HG03095 (cell line): ENCODE results near the gene TCF12.

ENCODE experiments used
- ATAC-seq: cut with Tn5 transposase; IDR thresholded peaks from one replicate; pipeline ENCODE4 v1.9.1; 2021; ENCODE audit warnings: moderate library complexity; ENCODE audit not compliant: unreplicated experiment

Gene TCF12

DNA sequence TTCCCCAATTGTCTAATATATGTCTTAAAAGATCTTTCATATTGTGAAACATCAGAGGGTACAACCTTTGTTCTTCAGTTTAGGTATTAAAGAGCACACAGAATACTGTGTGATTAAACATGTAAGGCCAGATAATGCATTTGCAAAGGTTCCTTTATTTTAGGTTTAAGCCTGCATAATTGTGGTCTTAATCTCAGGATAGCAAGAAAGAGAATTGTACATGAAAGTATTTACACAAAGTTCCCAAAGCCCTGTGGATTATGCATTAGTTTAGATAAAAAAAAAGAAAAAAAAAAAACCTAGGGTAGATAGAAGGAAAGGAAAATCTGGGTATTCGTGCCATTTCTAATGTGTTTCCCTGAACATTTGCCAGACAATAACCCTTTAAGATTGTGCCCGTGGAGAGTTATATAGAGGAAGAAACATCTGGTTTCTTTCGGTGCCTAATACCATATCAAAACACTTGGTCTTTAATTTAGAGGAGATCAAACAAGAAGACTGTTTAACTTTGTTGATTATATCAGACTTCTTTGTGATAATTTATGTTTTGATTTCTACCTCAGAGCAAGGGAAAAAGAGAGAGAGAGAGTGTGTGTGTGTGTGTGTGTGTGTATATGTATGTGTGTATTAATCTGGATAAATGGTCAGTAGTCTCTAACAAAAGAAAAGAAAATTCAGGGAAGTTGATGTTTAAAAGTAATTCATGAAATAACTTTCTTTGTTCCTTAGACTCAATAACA, 318.3 kb downstream of the TCF12 start:
- ATAC-seq: no peak

DNA sequence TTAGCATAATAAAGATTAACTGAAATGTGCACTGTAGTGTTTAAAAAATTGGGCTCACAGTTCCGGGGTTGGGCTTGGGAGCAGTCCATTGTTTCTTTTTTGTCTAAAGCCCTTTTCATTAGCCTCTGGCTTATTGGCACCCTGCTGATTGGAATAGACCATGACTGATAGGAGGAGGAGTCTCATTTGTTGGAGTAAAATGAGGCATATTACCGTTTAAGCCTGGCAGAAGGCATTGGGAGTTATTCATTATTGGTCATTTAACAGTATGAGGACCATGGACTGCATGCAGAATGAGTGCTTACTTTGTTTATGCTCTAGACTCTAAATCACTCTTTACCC, 318.8 kb downstream of the TCF12 start:
- ATAC-seq: no peak

DNA sequence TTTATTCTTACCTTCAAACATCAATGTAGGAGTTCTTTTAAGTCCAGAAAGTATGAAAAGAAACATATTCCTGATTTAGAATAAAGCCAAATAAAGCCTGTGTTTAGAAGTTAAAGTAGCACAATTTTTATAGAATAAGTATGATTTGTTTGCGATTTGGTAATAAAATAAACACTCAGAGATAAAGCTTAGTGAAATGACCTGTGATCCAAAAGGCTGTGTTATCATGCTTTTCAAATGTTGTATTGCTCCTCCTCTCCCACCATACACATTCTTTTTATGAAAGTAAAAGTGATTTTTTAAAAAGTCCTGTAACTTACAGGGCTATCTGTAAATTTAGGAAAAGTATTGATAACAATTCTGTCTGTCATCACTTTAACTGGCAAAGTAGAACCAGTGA, 319.2 kb downstream of the TCF12 start:
- no peak for ATAC-seq

DNA sequence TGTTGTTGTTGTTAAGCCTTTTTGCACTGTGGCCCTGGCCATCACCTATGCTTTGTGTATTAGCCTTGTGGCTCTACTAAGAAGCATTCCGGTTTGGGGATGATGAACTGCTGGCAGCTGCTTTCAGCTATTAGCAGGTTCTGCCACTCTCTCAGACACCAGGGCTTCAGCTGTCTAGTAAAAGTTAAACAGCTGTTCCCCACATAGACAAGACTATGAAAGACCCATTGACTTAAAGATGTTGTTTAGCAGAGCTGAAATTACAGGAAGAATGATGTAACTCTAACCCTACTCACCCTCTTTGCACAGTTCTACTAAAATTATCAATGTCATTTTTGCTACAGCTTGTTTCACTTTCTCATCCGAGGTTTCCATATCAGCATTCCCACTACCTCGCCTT, 326.7 kb downstream of the TCF12 start:
- no peak for ATAC-seq

DNA sequence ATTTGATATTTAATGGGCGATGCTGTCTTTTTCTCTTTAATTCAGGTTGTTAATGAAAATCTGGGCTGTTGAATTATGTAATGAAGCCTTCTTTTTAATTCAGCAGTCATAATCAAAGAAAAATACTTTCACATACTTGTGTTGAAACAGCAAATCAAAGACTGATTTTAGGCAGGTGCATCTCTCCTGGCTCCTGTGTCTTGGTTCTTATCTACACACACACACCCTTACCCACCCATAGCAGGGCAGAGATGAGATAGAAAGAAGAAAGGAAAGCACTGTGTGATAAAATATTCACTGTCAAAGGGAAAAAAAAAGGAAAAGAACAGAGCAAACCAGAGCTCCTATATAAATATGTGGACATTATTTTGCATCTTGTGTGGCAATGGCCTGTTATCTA, 327.3 kb downstream of the TCF12 start:
- ATAC-seq: no peak

DNA sequence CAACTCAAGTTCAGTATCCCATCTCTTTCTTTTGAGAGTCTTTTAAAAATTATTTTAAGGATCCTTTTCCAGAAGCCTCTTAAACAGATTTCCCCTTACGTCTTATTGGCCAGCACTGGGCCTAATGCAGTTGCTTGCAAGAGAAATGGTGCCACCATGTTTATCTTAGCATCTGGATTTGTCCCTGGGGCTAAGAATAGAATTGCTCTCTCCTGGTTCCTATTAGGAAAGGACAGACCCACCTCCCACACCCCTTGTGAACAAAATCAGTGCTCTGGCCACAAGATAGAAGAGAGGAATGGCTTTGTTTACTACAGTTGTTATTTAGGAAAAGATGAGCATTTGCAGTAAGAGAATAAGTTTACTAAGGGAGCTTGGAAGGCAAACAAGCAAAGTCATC, 329.6 kb downstream of the TCF12 start:
- no peak for ATAC-seq

DNA sequence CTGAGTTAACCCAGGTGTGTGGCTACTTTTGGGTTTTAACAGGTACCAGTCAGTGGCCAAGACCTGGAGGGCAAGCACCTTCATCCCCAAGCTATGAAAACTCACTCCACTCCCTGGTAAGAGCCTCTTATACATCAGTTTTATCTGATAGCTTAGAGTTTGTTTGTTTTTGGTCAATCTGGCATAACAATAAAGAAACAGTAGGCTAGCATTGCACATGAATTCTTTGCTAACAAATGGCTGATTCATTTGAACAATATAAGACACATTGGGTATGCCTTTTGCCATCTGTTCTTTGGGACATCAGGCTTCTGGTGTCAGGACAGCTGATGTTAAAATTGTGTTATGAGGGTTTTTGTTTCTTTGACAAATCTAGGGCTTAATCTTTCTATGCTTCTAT, 332.9 kb downstream of the TCF12 start:
- ATAC-seq: no peak

DNA sequence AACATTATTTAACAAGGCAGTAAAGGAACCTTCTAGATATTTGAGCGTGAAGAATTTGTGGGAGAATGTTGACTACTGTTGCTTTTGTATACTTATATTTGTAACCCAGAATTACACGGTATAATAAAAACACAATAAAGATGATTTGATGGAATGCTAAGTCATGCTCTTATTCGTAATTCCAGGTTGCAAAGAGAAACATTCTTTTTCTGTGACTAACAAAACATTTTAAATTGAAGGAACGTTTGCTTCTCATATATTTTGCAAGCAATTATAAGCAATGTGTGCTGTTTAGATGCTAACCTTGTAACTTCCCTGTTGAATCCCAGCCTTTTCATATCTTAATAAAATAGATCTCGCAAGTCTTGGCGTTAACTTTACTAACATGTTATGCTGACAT, 333.5 kb downstream of the TCF12 start:
- no peak for ATAC-seq

DNA sequence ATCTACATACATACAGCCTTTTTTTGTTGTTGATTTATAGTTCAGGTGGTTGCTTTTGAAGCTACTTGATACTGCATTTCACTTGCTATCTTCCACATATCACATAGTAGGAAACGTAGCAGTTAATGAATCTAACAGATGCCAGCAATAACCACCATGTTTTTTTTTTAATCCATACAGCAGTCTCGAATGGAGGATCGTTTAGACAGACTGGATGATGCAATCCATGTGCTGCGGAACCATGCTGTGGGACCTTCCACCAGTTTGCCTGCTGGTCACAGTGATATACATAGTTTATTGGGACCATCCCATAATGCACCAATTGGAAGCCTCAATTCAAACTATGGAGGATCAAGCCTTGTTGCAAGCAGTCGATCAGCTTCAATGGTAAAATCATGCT, 334.6 kb downstream of the TCF12 start:
- no peak for ATAC-seq

DNA sequence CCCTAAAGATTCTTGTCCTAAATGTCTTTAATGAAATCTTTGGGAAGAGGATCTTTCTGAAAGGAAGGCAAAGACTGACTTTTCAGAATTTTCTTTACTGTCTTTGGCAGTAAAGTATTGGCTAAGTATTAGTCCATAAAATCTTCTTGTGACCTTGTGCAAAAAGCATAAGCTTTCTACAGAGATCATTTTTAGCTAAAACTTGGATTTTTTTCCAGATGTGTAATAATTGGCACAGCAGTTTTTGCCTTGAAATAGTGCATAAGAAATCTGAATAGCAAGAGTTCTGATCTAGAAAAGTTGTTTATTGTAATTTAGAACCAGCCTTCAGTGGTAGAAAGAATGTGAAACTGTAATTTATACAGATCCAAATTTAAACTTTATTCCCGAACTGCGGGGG, 335.1 kb downstream of the TCF12 start:
- ATAC-seq: no peak

DNA sequence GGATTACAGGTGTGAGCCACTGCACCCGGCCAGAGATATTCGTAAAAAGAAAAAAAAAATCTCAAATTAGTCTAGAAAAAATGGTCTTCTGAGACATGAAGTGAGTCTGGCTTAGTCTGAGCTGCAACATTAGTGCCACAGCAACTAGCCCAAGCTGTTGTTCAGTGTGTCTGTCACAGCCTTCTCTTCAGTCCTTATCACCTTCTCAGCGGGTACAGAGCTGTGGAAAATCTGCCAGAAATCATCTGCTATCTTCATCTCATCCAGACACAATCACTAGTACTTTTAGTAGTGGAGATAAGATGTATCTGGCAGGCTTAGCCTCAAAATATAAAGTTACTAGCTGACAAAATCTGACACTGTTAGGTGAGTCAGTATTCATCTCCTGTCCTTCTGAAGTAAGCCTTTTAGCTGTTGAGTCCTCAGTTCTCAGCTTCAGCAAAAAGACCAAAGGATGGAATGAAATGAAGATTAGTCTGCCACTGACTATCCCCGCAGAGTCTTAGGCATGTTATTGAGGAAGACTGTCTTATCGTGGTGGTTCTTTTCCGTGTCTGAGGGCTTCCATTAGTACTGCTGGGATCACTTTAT, 337.4 kb downstream of the TCF12 start:
- no peak for ATAC-seq

DNA sequence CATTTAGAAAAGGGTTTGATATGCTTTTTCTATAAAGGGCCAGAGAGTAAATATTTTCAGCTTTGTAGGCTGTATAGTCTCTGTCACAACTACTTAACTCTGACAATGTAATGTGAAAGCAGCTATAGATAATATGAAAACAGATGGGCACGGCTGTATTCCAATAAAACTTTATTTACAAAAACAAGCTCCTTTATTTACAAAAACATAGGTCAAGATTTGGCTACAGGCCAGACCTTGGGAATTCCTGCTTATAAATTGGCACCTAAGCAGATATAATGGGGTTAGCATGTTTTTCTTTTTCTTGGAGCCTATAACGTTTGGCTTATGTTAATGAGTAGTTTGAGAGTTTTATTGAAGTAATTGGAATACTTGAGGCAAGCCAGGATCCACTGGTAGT, 338.5 kb downstream of the TCF12 start:
- no peak for ATAC-seq

DNA sequence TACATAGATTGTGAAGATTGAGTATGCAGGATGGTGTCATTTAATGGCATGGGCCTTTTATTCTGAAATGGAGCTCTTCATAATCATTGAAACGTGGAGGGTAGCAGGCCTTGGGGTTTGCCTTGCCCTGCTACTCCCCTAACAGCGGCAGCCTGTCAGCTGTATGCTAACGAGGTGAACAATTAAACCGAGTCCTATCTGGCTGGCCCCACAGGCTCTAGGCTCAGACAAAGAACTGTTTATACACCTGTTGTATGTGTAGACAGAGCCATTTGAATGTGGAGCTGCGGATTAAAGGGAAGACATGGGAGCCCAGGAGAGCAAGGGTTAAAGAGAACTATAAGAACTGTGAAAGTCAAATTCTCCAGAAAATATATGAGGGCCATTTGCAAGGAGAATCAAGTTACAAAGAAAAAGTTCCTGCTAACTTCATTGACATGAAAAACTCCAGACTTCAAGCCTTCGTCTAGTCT, 341.2 kb downstream of the TCF12 start:
- no peak for ATAC-seq

DNA sequence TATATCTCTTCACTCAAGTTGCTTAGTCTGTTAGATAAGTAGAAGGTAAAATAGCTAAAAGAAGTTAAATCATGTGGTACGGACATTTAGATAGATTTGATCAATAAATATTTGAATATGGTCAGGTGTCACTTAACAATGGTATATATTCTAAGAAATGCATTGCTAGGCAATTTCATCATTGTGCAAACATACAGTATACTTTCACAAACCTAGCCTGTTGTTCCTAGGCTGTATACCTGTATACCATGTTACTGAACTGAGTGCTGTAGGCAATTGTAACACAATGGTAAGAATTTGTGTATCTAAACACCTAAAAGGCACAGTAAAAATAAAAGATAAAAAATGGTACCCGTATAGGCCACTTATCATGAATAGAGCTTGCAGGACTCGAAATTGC, 345.1 kb downstream of the TCF12 start:
- no peak for ATAC-seq

DNA sequence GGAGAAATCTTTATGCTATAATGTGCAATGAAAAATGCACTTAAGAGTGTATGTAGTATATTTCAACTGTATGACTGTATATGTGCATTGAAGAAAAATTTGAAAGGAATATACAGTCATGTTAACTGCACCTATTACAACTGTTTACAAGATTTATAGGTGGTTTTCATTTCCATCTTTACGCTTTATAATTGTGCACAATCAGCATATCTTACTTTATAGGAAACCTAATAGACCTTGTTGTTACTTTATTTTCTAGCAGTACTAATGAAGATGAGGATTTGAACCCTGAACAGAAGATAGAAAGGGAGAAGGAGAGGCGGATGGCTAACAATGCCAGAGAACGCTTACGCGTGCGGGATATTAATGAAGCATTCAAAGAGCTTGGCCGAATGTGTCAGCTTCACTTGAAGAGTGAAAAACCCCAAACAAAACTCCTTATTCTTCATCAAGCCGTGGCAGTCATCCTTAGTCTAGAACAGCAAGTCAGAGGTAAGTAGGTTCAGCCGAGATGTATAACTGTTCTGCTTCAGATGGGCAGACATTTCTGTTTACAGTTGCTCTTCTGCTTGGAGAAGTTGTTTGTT, 354.4 kb downstream of the TCF12 start:
- ATAC-seq: no peak

DNA sequence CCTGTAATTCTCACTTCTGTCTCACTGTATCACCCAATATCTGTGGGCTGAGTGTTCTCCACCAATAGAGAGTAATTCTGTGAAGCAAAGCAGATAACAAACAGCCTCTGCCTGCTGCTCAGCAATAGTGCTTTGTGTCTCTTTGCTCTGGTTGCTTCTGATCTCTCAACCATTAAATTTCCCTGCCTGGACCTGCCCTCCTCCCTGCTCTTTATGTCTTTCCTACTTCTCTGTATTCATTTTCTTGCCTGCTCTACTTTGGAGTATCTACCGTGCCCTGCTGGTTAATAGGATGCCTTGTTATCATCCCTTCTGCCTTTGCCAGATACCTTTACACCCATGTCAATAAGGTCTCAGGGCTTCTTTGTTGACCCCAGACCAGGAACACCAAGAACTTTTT, 355.0 kb downstream of the TCF12 start:
- no peak for ATAC-seq

DNA sequence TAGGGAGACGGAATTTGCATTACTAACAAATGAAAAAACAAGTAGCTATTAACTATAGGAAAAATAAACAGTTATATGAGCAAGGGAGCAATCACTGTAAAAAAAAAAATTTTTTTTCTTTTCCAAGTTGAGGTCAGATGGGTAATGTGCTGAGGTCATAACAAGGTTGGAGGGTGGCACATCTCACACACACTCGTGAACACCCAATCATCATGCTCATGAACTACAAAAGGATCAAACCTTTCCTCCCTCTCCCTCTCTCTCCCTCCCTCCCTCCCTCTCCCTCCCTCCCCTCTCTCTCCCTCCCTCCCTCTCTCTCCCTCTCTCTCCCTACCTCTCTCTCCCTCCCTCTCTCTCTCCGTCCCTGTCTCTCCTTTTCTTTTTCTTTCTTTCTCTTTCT, 360.0 kb downstream of the TCF12 start:
- no peak for ATAC-seq

DNA sequence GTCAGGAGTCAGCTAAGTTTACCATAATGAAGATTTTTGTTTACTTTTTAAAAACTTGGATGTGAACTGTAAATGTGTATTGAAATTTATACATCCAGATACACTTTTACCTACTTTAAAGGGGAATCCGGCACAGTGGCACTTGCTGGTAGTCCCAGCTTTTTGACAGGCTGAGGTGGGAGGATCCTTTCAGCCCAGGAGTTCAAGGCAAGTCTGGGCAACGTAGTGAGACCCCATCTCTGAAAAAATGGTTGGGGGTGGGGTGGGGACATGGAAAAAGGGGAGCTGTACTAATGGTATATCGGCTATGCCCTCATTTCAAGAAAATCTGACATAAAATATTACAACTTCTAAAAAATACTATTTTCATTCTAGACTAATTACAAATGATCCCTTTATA, 362.0 kb downstream of the TCF12 start:
- ATAC-seq: no peak

DNA sequence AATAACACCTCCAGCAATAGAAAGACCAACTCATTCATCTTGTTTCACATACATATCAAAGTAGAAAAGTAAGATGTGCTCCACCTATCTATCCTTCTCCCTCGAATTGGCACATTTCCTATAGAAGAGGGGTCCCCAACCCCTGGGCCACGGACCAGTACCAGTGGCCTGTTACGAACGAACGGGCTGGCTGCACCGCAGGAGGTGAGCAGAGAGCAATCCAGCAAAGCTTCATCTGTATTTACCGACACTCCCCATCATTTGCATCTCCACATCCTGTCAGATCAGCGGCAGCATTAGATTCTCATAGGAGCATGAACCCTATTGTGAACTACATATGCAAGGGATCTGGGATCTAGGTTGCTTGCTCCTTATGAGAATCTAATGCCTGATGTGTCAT, 362.9 kb downstream of the TCF12 start:
- ATAC-seq: peak; percentile 53

DNA sequence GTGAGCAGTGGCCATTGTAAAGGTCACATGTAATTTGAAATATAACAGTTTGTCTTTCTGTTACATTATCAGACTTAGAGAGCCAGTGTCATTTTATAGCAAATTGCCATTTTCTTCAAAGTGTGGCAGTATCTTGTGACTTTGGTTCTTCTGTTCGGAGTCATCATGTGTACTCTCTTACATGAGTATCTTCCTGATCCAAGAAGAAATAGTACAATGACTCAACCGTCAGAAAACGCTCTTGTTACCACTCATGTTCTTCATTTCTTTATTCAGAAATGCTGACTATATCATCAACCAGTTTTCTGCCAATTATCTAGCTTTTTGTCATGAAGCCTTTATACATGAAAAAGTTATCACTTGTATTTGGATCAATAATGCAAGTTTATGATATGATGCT, 364.2 kb downstream of the TCF12 start:
- no peak for ATAC-seq

DNA sequence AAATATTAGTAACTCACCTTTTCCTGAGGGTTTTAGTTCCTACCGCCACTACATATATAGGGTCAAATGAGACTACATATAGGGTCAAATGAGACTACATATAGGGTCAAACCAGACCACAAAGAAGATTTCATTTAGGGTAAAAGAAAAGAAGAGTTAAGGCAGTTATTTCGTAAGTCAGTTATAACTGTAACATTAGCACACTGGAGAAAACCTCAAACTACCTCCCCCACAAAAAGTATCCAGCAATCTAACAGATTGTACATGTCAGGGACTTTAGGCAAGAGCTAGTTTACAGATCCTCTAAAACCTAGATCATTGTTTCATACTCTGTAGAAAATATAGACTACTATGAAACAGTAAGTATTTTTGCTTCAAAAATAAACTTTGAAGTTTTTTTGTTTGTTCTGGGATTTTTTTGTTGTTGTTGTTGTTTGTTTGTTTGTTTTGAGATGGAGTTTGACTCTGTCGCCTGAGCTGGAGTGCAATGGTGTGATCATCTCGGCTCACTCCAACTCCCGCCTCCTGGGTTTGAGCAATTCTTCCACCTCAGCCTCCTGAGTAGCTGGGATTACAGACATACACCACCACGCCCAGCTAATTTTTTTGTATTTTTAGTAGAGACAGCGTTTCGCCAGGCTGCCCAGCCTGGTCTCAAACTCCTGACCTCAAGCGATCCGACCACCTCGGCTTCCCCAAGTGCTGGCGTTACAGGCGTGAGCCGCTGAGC, 365.5 kb downstream of the TCF12 start:
- ATAC-seq: no peak

DNA sequence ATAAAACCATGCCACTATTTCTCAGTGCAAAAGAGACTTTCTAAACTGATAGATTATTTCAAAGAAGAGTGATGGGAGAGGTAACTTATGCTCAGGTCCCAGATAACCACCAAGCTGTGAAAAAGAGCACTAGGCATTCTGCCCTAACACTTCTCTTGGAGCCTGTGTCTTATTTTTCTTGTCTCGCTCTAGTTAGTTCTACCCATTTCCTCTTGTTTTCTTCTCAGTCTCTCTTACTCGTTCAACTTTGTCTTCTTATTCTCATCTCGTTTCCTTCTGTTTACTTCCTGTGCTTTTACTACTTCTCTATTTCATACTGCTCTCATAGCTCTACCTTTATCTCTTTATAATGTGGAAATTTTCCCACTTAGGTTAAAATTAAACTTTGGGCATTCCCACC, 366.1 kb downstream of the TCF12 start:
- peak; percentile 36 for ATAC-seq
